ENCODE measurements around the gene GATC.
"Not testable (repeated sequence)": the region's sequence is repeated elsewhere in the genome, so short reads cannot be mapped to it uniquely, and the experiment has no call there.

The GATC gene

DNA sequence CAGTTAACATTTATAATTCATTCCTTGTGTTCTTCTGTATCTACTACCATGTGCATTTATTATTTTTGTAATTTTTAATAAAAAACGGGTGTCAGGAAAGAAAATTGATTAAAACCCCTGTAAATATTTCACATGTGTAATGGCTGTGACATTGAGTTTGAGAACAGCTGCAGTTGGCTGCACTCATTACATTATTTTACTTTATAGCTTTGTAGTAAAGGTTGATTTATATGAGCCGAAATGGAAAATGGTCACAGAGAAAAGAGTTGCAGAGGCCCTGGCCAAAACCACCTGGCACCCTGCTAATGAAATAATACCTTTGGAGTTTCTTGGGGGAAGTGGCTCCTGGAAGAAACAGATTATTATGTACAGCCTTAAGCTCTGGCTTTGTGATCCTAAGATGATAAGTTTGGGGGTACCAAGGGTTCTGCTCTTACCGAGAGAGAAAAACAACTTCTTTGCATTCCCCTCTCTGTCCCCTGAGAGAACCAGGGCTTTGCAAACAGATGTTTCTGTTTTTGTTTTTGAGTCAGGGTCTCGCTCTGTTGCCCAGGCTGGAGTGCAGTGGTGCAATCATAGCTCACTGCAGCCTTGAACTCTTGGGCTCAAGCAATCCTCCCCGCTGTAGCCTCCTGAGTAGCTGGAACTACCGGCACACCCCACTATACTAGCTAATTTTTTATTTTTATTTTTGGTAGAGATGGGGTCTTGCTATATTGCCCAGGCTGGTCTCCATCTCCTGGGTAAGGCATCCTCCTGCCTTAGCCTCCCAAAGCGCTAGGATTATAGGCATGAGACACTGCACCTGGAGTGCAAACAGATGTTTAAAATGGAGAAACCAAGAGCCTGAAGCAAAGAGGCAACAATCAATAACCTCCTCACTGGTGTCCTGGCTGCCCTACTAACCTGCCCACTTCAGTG, 40.0 kb downstream of the GATC start:
- H3K27ac ChIP-seq = no peak overlapping the region
- TF ChIP-seq ZFX (IDR thresholded peaks at IDR 0.05; ENCODE audit: borderline replicate concordance) = no peak
- TF ChIP-seq, protein P1, sequence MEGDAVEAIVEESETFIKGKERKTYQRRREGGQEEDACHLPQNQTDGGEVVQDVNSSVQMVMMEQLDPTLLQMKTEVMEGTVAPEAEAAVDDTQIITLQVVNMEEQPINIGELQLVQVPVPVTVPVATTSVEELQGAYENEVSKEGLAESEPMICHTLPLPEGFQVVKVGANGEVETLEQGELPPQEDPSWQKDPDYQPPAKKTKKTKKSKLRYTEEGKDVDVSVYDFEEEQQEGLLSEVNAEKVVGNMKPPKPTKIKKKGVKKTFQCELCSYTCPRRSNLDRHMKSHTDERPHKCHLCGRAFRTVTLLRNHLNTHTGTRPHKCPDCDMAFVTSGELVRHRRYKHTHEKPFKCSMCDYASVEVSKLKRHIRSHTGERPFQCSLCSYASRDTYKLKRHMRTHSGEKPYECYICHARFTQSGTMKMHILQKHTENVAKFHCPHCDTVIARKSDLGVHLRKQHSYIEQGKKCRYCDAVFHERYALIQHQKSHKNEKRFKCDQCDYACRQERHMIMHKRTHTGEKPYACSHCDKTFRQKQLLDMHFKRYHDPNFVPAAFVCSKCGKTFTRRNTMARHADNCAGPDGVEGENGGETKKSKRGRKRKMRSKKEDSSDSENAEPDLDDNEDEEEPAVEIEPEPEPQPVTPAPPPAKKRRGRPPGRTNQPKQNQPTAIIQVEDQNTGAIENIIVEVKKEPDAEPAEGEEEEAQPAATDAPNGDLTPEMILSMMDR (IDR thresholded peaks at IDR 0.05) = no peak

DNA sequence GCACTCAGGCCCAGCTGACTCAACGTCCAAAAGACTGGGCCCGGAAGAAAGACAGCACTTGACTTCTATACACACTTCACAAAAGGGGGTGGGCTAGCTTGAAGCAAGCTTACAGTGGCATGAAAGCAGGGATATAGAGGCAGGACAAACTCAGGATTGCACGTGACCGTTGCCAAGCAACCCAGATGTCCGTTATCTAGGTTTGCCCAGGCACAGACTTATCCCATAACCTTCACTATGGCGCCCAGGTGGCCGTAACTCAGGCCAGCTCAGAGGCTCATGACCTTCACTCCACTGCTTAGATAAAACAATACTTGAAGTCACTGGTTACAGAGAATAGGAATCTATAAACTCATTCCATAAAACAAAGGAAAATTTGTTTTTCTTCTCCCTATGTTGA, 41.3 kb downstream of the GATC start:
- H3K27ac ChIP-seq = not testable (repeated sequence)

DNA sequence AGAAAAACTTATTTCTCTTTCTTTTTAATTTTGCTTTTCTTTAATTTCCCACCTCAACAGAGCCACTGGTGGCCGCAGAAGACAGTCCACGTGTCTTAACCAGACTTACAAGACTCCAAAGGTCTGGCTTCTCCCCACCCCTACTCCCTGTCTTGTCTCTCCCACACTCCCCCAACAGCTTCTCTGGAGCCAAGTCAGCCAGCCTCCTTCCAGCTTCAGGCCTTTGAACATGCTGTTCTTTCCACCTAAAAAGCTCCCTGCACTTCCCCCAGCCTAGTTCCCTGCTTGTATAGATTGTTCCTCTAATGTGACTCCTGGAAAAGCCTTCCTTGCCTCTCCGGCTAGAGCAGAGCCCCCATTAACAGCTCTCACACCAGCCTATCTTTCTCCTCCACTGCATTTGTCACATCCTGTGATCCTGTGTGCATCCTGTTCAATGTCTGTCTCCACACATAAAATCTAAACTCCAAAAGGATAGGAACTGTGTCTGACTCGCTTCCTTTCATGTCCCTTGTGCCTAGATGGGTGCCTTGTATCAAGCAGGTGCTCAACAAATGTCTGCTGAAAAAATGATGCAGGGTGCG, 41.9 kb downstream of the GATC start:
- H3K27ac ChIP-seq = 0 out of 2 replicates have a peak overlapping the region, but pooled peaks have one; percentile 0

DNA sequence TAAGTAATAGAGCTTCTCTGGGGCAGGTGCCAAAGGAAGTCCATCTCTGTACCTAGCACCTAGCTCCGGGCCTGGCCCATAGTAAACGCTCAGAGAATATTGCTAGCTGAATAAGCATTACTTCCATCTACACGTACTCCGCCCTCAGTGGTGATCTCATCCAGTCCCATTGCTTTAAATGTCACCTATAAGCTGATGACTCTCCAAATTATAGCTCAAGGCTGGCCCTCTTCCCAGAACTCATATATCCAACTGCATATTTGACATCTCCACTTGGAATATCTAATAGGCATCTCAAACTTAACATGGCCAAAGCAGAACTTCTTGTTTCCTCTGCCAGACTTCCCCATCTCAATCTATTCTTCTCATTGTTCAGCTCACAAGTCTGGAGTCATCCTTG, 42.8 kb downstream of the GATC start:
- no peak for TF ChIP-seq ZFX (IDR thresholded peaks at IDR 0.05; ENCODE audit: borderline replicate concordance)
- TF ChIP-seq, protein P1 (IDR thresholded peaks at IDR 0.05) = no peak
- peak overlapping the region; percentile 11; the same call in 1 of the 2 replicates for H3K27ac ChIP-seq

More for the DNA sequence above, 41.9 kb downstream of the GATC start:
- TF ChIP-seq ZFX (IDR thresholded peaks at IDR 0.05; ENCODE audit: borderline replicate concordance) = no peak

DNA sequence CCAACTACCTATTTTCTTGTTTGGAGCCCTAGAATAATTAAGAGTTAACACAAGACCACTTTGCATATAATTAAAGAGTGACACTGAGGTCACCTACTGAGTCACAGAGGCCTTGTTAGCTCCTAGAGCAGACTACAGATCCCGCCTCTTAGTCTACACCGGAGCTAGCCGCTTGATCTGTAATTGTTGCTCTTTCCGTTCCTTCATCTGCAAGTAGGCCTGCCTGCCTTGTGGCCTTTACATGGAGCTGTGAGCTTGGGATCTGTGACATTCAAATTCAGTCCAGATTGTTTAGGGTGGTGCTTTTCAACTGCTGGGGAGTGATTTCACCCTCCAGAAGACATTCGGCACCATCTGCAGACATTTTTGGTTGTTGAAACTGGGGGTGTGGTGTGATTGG, 44.1 kb downstream of the GATC start:
- TF ChIP-seq ZFX (IDR thresholded peaks at IDR 0.05; ENCODE audit: borderline replicate concordance) = no peak
- TF ChIP-seq, protein P1 (IDR thresholded peaks at IDR 0.05) = no peak
- no peak overlapping the region for H3K27ac ChIP-seq

DNA sequence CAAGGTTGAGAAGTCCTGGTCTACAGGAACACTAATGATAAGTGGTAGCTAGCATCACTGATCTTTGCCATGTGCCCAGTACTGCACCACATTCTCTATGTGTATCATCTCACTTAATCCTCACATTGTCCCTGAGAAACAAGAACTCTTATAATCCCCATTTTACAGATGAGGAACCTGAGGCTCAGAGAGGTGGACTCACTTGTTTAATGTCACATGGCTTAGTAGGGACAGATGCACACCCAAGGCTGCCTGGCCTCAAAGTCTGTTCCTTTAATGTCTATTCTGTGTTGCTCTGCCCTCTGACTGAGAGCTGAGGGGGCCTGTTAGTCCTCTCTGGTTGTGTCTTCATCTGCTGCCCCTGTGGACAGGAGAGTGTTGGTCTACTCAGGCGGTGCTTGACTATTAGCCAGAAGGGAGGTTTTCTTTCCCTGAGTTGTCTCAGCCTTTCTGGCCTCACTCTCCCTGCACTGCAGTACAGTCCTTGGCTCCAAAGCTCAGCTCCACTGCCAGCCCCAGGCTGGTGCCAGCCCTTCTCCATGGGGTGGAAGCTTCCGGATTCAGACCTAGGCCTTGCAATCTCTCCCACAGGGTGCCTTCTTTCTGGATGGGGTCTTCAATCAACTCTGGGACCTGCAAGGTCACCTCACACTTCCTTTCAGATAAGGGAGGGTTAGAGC, 44.7 kb downstream of the GATC start:
- H3K27ac ChIP-seq = no peak overlapping the region
- TF ChIP-seq, protein P1 (IDR thresholded peaks at IDR 0.05) = no peak
- TF ChIP-seq ZFX (IDR thresholded peaks at IDR 0.05; ENCODE audit: borderline replicate concordance) = no peak

DNA sequence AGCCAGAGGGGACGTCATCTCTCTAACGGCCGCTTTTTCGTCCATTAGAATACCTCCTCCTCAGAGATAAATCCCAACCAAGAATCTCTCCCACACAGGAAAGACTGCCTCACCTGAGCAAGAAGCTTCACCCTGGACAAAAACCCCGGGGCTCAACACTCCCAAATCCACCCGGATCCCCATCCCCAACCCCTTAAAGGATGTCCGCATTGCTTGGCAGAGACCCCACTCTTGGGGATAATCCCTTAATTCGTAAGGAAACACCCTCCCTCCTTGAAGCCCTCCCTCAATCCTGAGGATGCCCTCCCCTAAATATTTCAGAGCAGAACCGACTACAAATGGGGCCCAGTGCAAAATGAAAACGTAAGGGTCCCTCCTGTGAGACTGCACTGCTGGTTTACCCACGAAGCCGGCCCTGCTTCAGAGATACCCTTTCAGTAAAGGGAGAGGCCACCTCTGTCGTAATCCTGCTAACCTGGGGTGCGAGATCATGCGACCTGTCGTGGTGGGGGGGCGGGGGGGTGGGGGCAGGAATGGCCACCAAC, 49.0 kb downstream of the GATC start:
- H3K27ac ChIP-seq = peak overlapping the region; percentile 79

More for the DNA sequence above, 49.0 kb downstream of the GATC start:
- no peak for TF ChIP-seq ZFX (IDR thresholded peaks at IDR 0.05; ENCODE audit: borderline replicate concordance)
- TF ChIP-seq, protein P1 (IDR thresholded peaks at IDR 0.05) = no peak

All from 22Rv1 (cell line).